ENCODE measurements around the gene CCDC92. TPM values are rescaled to one million over a fixed set of nuclear protein-coding genes. Genes with fewer than 3 reads are reported as not detected.

The CCDC92 gene
- total and polyA plus RNA-seq, 9 donors: 13.9 to 51.0 (median 34.6) TPM

- DNase-seq: no peak
- no peak overlapping the region for H3K4me3 ChIP-seq
- intact Hi-C loops (cut with DNase I): no loop called here
- TF ChIP-seq CTCF (IDR thresholded peaks at IDR 0.05) (no peak), POLR2A (IDR thresholded peaks at IDR 0.05) (no peak), EP300 (IDR thresholded peaks at IDR 0.05) (no peak)
- no peaks in the 10 kb centered on the region for H3K4me1 ChIP-seq (ENCODE audit: insufficient read depth)
- no peak overlapping the region for H3K27ac ChIP-seq
- H3K36me3 ChIP-seq: no peaks in the 10 kb centered on the region
- no peaks in the 10 kb centered on the region for H3K27me3 ChIP-seq
- no peaks in the 10 kb centered on the region for H3K9me3 ChIP-seq
- 89 to 94% (median 92%) methylated on average over 8 of the region's 8 CpGs for WGBS, 3 donors
Observed at GRCh38 chr12:123992118-123992825, 19.6 kb upstream of the CCDC92 start.

DNA sequence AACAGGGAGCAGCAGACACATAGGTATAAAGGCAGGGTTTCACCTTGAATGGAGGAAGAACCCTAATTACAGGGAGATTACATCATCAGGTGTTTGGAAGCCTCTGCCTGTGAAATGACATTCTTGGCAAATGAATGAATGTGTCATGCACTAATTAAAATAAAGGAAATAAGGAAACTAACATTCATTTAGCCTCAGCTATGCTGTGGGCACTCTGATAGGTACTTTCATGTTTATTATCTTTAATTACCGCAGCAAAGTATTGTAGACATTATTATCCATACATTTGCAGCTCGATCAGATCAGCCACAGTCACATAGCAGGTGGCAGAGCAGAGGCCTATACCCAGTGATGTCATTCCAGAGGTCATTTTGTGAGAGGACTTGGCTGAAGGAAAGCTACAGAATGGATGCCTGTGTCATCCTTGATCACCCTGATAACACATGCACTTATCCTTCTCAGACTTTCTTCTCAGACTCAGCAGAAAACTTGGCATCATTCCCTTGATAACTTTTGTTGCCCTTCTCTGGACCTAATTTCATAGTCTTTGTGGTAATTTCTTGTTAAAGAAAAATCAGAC lies 18.8 kb upstream of the CCDC92 start:
- intact Hi-C loops (cut with DNase I): no loop called here
- no peaks in the 10 kb centered on the region for H3K4me1 ChIP-seq (ENCODE audit: insufficient read depth)
- no peaks in the 10 kb centered on the region for H3K9me3 ChIP-seq
- H3K4me3 ChIP-seq: no peak overlapping the region
- H3K27me3 ChIP-seq: no peaks in the 10 kb centered on the region
- 89 to 97% (median 91%) methylated on average over 2 of the region's 2 CpGs for WGBS, 3 donors
- no peak overlapping the region for H3K27ac ChIP-seq
- no peak for TF ChIP-seq POLR2A (IDR thresholded peaks at IDR 0.05)
- TF ChIP-seq EP300 (IDR thresholded peaks at IDR 0.05): no peak
- no peak for TF ChIP-seq CTCF (IDR thresholded peaks at IDR 0.05)
- H3K36me3 ChIP-seq: no peaks in the 10 kb centered on the region
- DNase-seq: no peak

DNA sequence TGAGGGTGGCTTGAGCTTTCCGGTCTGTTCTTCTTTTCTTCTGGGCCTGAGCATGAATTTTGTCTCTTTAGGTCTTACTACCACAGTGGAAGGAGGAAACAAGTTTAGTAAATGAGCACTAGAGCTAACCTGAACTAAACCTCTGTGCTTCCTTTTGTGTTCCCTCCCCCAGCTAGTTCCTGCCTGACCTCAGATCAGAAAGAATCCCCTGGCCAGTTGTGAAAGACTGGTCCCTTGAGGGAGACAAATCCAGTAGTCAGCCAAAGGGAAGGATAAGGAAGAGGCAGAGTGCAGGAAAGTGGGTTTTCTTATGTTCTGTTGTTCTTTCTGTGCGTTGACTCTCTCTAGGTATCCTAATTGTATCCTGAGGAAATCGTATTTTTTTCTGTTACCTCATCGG lies 17.9 kb upstream of the CCDC92 start:
- no peaks in the 10 kb centered on the region for H3K9me3 ChIP-seq
- no peaks in the 10 kb centered on the region for H3K36me3 ChIP-seq
- intact Hi-C loops (cut with DNase I): no loop called here
- TF ChIP-seq CTCF (IDR thresholded peaks at IDR 0.05): no peak
- no peak for TF ChIP-seq POLR2A (IDR thresholded peaks at IDR 0.05)
- no peak for TF ChIP-seq EP300 (IDR thresholded peaks at IDR 0.05)
- no peaks in the 10 kb centered on the region for H3K4me1 ChIP-seq (ENCODE audit: insufficient read depth)
- no peaks in the 10 kb centered on the region for H3K27me3 ChIP-seq
- H3K27ac ChIP-seq: no peak overlapping the region
- DNase-seq: no peak
- WGBS, 3 donors: 66 to 78% (median 67%) methylated on average over 4 of the region's 4 CpGs
- H3K4me3 ChIP-seq: no peak overlapping the region

- DNase-seq: no peak
- no peaks in the 10 kb centered on the region for H3K36me3 ChIP-seq
- H3K4me1 ChIP-seq (ENCODE audit: insufficient read depth): no peaks in the 10 kb centered on the region
- 88 to 97% (median 96%) methylated on average over 1 of the region's 1 CpG for WGBS, 3 donors
- intact Hi-C loops (cut with DNase I): loop anchor here in 1 of 4 donors (10.0 kb wide), 1 partner anchor 85 kb away; no protein-coding TSS in a partner anchor
- H3K9me3 ChIP-seq: no peaks in the 10 kb centered on the region
- H3K27me3 ChIP-seq: no peaks in the 10 kb centered on the region
- H3K27ac ChIP-seq: no peak overlapping the region
- H3K4me3 ChIP-seq: no peak overlapping the region
- TF ChIP-seq CTCF (IDR thresholded peaks at IDR 0.05) (no peak), POLR2A (IDR thresholded peaks at IDR 0.05) (no peak), EP300 (IDR thresholded peaks at IDR 0.05) (no peak)
Observed at GRCh38 chr12:123989753-123990152, 17.1 kb upstream of the CCDC92 start.
